Activated CD8-positive, alpha-beta T cell treated with anti-CD3 and anti-CD28 coated beads, Interleukin-2, amount 10 ng/mL, durations not matched to agents 7 days and 5 days (primary cell): ENCODE measurements around the gene IL2RA. TPM values are rescaled to one million over a fixed set of nuclear protein-coding genes. Genes with fewer than 3 reads are reported as not detected.

ENCODE experiments used
- ATAC-seq: fragments of 150-1000 bp; cut with Tn5 transposase; one replicate; pipeline ENCODE4 v1.10.0; 2021; ENCODE audit warnings: moderate library complexity
- CTCF ChIA-PET: fragments of 350-600 bp; sonication (Branson Sonifier 250); formaldehyde crosslinking; loops from one replicate; lab custom pipeline; 2021; ENCODE audit warnings: antibody characterized with exemption; lab: Charles Lee
- POLR2A ChIA-PET: fragments of 350-600 bp; sonication (Branson Sonifier 250); formaldehyde crosslinking; loops from one replicate; lab custom pipeline; 2021; ENCODE audit warnings: antibody characterized with exemption; lab: Charles Lee
- DNase-seq: peaks from one replicate; pipeline ENCODE4 v3.0.0-alpha.2; 2020
- H3K27ac Mint-ChIP-seq: one replicate; pipeline ENCODE4 v1.8.0; 2021; ENCODE audit warnings: mild to moderate bottlenecking, mixed read lengths
- H3K27me3 Mint-ChIP-seq: one replicate; pipeline ENCODE4 v1.8.0; 2021; ENCODE audit warnings: low read depth, mixed read lengths
- H3K36me3 Mint-ChIP-seq: one replicate; pipeline ENCODE4 v1.8.0; 2021; ENCODE audit warnings: low read depth, mixed read lengths
- H3K4me1 Mint-ChIP-seq: one replicate; pipeline ENCODE4 v1.8.0; 2021; ENCODE audit warnings: low read depth, mixed read lengths
- H3K4me3 Mint-ChIP-seq: one replicate; pipeline ENCODE4 v1.8.0; 2021; ENCODE audit warnings: mild to moderate bottlenecking, mixed read lengths
- H3K9me3 Mint-ChIP-seq: one replicate; pipeline ENCODE4 v1.8.0; 2022; ENCODE audit warnings: mixed read lengths; ENCODE audit not compliant: insufficient read depth
- total RNA-seq, 2 experiments: library from RNA; stranded (reverse); gene quantifications; one replicate each; pipeline ENCODE4 v1.2.3, GENCODE V29; 2021

The IL2RA gene
- total RNA-seq, 2 experiments from 2014 or later, result 174 to 177 TPM

DNA sequence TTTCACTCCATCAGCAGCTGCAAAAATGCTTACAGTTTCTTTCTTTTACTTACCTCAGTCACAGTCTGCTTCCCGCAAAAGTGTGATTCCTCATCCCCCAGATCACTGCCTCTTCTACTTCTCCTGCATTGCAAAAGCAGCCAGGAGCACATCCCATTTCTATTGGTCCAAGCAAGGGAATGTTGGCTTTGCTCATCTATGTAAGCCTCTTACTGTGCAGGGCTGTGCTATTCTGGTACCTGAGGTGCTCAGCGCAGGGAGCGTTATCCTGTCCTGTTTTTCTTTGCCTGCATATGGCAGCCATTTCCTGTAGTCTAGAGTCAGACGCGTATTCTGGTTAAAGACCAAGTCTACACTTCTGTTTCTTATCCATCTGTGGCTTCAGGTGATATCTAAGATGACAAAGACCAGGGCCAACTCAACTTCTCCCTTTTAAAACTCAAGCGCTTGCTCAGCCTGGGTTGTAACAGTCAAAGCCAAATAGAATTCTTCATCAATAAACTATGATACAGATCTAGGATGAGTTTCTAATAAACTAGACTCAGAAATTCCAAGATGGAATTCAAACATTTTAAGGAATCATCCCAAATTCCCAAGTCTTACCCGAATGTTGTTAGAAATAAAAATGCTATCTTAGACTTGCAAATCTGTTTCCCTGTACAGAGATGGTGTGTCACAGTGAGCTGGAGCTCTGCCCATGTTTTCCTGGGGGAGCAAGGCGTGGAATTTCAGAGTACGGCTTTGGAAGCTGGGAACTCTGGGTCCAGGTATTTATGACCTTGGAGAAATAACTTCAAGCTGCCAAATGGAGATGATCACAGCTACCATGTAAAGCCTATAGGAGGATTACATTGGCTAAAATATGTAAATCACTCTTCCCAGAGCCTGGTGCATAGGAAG lies 20.6 kb upstream of the IL2RA start:
- DNase-seq (no peak), ATAC-seq (no peak)
- H3K4me1 Mint-ChIP-seq, result peaks cover 69% of the 10 kb centered on the region
- CTCF ChIA-PET, result interaction anchor here (0.7 to 8.8 kb wide), 11 partner anchors 11 to 319 kb away, joined by 3 to 370 read pairs (median 10); partner anchors contain the start of gene IL2RA
- peaks cover 17% of the 10 kb centered on the region for H3K36me3 Mint-ChIP-seq
- H3K27ac Mint-ChIP-seq, result peak overlapping the region; percentile 86
- H3K27me3 Mint-ChIP-seq, result no peaks in the 10 kb centered on the region
- peak overlapping the region; percentile 64 for H3K4me3 Mint-ChIP-seq
- peaks cover 3% of the 10 kb centered on the region for H3K9me3 Mint-ChIP-seq
- POLR2A ChIA-PET, result interaction anchor here (1.4 to 6.3 kb wide), 6 partner anchors 13 to 106 kb away, joined by 5 to 158 read pairs (median 14); no protein-coding TSS in a partner anchor

DNA sequence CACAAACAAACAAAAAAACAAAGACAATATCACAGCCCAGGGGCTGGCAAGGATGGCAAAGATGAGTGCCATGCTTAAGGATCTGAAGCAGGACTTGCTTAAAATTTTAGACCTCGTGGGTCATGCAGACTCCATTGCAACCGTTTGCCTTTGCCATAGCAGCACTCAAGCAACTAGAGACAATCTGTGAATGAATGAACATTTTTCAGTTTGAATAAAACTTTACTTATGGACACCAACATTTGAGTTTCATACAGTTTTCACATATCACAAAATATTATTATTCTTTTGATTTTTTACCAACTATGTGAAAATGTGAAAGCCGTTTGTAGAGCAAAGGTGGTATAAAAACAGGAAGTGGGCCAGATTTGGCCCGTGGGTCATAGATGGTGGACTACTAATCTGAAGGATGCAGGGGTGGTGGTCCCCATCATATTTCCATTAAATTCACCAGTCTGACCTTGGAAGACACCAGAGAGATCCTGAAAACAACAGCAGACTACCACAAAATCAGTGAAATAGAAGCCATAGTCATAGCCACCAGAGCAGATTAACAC lies 18.3 kb upstream of the IL2RA start:
- POLR2A ChIA-PET, result interaction anchor here (1.9 to 2.8 kb wide), 2 partner anchors 9 to 23 kb away, joined by 12 to 15 read pairs; no protein-coding TSS in a partner anchor

DNA sequence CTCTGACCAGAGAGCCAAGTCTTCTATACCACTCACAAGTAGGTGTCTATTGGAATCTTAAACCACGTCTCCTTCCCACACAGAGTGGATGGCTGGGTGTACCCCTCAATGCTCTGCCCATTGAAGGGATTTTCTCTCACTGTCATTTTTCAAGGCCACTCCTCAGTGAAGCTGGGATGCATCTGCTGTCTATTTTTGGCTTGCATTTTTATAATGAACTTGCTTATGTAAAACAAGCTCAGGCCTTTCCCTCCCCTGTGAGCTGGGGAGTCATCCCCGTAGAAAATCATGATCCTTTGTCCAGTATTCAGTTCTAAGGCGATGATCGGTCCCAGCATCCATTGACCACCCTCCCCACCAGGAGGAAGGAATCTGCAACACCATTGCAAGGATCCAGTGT lies 16.9 kb upstream of the IL2RA start:
- ChIA-PET POLR2A (interaction anchor here (0.5 to 2.8 kb wide), 2 partner anchors 17 to 21 kb away, joined by 3 to 12 read pairs; no protein-coding TSS in a partner anchor), CTCF (interaction anchor here (1.5 kb wide), 1 partner anchor 65 kb away, joined by 5 read pairs; no protein-coding TSS in a partner anchor)
- peaks cover 50% of the 10 kb centered on the region for H3K4me1 Mint-ChIP-seq
- peaks cover 14% of the 10 kb centered on the region for H3K36me3 Mint-ChIP-seq
- H3K27me3 Mint-ChIP-seq, result no peaks in the 10 kb centered on the region
- H3K27ac Mint-ChIP-seq, result no peak overlapping the region
- ATAC-seq (no peak), DNase-seq (no peak)
- no peak overlapping the region for H3K4me3 Mint-ChIP-seq
- H3K9me3 Mint-ChIP-seq, result peaks cover 3% of the 10 kb centered on the region

More for the DNA sequence above, 18.3 kb upstream of the IL2RA start:
- no peak overlapping the region for H3K27ac Mint-ChIP-seq
- peaks cover 14% of the 10 kb centered on the region for H3K36me3 Mint-ChIP-seq
- DNase-seq (no peak), ATAC-seq (no peak)
- H3K4me1 Mint-ChIP-seq, result peaks cover 48% of the 10 kb centered on the region
- peaks cover 3% of the 10 kb centered on the region for H3K9me3 Mint-ChIP-seq
- no peaks in the 10 kb centered on the region for H3K27me3 Mint-ChIP-seq
- CTCF ChIA-PET, result interaction anchor here (0.9 to 8.8 kb wide), 4 partner anchors 9 to 66 kb away, joined by 3 to 370 read pairs (median 10); no protein-coding TSS in a partner anchor
- no peak overlapping the region for H3K4me3 Mint-ChIP-seq

DNA sequence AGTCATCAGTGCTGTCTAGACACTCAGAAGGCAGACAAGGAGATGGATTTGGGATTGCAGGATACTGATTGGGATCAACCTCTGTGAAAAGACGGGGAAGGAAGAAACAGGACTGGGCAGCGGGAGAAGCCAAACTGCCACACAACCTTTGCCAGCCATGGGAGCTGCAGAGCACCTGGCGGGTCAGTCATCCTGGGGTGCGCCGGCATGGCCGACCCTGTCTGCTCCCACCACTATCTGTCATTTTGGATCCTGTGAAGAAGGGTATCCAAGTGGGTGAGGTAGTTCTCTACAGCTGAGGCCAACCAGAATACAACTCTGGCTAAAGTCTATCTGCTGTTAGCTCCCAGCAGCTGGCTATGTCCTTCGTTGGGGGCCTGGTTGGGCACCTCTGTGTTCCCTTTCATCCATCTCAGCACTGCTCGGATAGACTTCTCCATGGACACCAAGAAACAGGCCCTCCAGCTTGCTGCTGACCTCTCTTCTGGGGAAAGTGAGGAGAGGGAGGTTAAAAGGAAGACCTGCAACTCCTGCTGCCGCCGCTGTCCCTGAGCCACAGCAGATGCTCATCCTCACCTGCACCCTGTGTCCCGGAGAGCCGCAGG lies 15.0 kb upstream of the IL2RA start:
- Mint-ChIP-seq H3K4me3 (no peak overlapping the region), H3K4me1 (peaks cover 47% of the 10 kb centered on the region), H3K36me3 (peaks cover 10% of the 10 kb centered on the region), H3K27ac (no peak overlapping the region), H3K9me3 (peaks cover 1% of the 10 kb centered on the region), H3K27me3 (no peaks in the 10 kb centered on the region)
- no peak for DNase-seq
- POLR2A ChIA-PET, result no interaction called here
- no peak for ATAC-seq
- CTCF ChIA-PET, result interaction anchor here (13.1 kb wide), 1 partner anchor 7 kb away, joined by 370 read pairs; no protein-coding TSS in a partner anchor

DNA sequence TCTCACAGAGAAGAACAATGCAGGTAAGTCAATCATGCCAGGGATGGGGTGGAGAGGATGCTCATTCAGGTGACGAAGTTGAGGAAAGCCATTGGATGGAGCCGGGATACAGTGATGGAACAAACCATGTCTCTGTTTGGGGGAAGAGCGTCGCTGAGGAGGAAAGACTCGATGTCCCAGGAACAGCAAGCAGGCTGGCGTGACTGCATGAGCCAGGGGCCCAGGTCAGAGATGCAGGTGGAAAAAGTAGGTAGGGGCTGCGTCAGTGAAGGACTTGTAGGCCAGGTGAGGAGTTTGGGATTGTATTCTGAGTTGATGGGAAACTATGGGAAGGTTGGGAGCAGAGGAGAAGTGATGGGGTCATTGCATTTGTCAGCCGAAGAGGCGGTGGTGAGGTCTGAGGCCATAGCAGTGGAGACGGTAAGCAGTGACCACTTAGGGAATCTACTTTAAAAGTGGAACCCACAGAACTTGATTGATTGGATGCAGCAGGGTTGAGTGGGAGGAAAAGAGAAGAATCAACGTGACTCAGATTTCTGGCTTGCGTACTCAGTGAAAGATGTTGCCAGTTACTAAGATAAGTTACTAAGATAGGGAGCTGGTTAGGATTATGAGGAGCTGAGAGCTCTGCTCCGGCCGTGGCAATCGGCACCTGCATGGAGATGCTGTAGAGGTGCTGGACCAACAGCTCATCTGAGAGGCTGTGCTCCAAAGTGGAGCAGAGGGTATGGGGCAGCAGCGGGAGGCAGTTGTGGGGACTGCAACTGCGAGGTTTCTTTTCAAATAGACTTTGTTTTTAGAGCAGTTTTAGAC lies 12.5 kb upstream of the IL2RA start:
- Mint-ChIP-seq H3K4me1 (peaks cover 56% of the 10 kb centered on the region), H3K27ac (peak overlapping the region; percentile 14), H3K27me3 (no peaks in the 10 kb centered on the region), H3K9me3 (no peaks in the 10 kb centered on the region), H3K36me3 (peaks cover 4% of the 10 kb centered on the region), H3K4me3 (no peak overlapping the region)
- DNase-seq, result no peak
- ChIA-PET CTCF (interaction anchor here (5.2 to 13.1 kb wide), 2 partner anchors 9 to 23 kb away, joined by 36 to 370 read pairs; no protein-coding TSS in a partner anchor), POLR2A (interaction anchor here (1.4 to 9.3 kb wide), 6 partner anchors 11 to 23 kb away, joined by 3 to 158 read pairs (median 20); no protein-coding TSS in a partner anchor)
- ATAC-seq, result no peak

DNA sequence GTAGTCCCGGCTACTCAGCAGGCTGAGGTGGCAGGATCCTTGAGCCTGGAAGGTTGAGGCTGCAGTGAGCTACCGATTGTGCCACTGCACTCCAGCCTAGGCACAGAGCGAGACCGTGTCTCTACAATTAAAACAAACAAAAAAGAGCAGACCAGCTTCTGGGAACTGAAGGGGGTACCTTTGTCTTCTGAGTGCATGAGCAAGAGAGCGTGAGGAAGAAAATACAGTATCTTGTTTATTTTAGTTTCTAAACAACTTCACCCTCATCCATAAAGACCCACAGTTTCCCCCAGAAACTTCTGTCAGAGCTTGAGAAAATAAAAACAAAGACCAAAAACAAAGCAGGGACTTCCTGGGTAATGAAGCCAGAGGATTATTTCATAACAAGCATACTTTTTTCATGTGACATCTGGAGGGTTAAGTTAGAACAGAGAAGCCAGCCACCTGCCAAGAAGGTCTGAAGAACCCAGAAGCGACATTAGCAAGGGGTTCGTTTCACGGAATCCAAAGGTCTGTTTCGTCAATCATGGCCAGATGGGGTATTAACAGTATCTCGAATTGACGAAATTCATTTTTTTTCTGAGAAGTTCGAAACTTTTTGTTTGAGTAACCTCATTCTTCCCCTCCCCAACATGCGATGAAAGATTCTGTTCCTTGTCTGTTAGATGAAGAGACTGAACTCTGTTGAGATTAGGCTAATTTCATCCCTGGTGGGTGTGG lies 10.2 kb upstream of the IL2RA start:
- peaks cover 75% of the 10 kb centered on the region for H3K4me1 Mint-ChIP-seq
- ChIA-PET POLR2A (interaction anchor here (0.8 to 9.3 kb wide), 10 partner anchors 9 to 96 kb away, joined by 3 to 158 read pairs (median 8); partner anchors contain the start of gene IL15RA), CTCF (interaction anchor here (1.0 to 13.1 kb wide), 9 partner anchors 9 to 59 kb away, joined by 4 to 370 read pairs (median 10); no protein-coding TSS in a partner anchor)
- H3K27me3 Mint-ChIP-seq, result no peaks in the 10 kb centered on the region
- no peaks in the 10 kb centered on the region for H3K9me3 Mint-ChIP-seq
- peak overlapping the region; percentile 95 for H3K27ac Mint-ChIP-seq
- peak overlapping the region; percentile 67 for H3K4me3 Mint-ChIP-seq
- DNase-seq (peak; percentile 55), ATAC-seq (no peak)
- peaks cover 4% of the 10 kb centered on the region for H3K36me3 Mint-ChIP-seq

DNA sequence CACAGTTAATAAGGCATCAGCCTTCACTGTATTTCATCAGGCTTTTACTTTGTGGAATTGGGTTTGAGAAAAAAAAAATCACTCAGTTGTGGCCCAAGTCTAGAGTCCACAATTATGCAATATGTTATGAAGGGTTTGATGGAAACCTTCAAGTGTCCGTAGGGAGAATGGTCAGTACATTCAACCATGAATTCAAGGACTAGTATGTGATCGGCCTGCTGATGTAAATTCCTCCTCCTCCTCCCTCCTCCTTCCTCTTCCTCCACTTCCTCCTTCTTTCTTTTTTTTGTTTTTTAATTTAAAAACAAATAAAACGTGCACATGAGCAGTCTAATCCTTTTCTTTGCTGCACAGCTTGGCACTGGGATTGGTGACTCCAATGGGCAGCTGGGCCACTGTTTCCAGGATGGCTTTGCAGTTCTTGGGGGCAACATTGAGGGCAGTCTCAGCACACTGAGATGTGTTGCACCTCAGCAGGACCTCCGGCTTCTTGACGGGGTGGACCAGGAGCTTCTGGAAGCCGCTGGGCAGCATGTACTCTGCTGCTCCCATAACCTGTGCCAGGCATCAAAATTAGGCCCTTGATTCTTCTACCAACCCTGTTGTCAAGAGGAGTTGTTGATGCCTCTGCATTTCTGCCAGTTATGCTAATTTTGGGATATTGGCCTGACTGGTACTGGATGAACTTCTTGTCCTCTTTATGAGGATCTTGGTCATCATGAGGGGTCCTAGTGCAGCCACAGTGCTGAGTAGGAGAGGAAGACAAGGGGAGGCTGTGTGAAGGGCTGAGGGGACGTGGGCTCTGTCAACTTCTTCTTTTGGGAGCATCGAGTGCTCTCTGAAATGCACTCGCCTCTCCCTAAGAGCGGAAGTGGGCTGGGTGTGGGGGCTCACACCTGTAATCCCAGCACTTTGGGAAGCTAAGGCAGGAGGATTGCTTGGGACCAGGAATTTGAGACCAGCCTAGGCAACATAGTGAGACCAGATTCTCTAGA lies 9.3 kb upstream of the IL2RA start:
- peak overlapping the region; percentile 95 for H3K27ac Mint-ChIP-seq
- H3K36me3 Mint-ChIP-seq, result peaks cover 4% of the 10 kb centered on the region
- ChIA-PET POLR2A (interaction anchor here (0.8 to 9.3 kb wide), 8 partner anchors 8 to 95 kb away, joined by 4 to 158 read pairs (median 12); partner anchors contain the start of gene IL15RA), CTCF (interaction anchor here (1.0 to 13.1 kb wide), 8 partner anchors 8 to 58 kb away, joined by 3 to 370 read pairs (median 14); no protein-coding TSS in a partner anchor)
- no peaks in the 10 kb centered on the region for H3K27me3 Mint-ChIP-seq
- ATAC-seq, result no peak
- H3K4me3 Mint-ChIP-seq, result peak overlapping the region; percentile 67
- no peak for DNase-seq
- H3K9me3 Mint-ChIP-seq, result no peaks in the 10 kb centered on the region
- H3K4me1 Mint-ChIP-seq, result peaks cover 84% of the 10 kb centered on the region

DNA sequence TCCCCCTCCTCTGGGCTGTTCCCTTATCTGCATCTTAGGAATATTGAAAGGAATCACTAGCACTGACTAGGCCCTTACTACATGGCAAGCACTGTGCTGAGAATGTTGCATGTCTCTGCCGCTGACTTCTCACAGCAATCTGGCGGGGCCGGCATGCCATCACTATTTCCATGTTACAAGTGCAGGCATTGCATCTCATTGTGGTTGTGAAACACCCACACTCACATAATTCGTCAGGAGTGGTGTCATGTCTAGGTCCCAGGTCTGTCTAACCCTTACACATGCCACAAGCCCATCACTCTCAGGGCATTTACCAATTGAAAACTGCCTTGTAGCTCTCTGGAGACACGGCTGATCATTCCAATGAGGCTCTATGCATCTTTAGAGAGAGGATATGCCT lies 8.5 kb upstream of the IL2RA start:
- Mint-ChIP-seq H3K4me3 (peak overlapping the region; percentile 15), H3K4me1 (peaks cover 93% of the 10 kb centered on the region), H3K9me3 (no peaks in the 10 kb centered on the region), H3K27ac (peak overlapping the region; percentile 95), H3K36me3 (peaks cover 4% of the 10 kb centered on the region), H3K27me3 (no peaks in the 10 kb centered on the region)
- ATAC-seq (peak; percentile 7), DNase-seq (no peak)
- ChIA-PET CTCF (interaction anchor here (1.0 to 13.1 kb wide), 8 partner anchors 13 to 99 kb away, joined by 3 to 370 read pairs (median 12); no protein-coding TSS in a partner anchor), POLR2A (interaction anchor here (0.8 to 9.3 kb wide), 7 partner anchors 10 to 56 kb away, joined by 3 to 158 read pairs (median 15); no protein-coding TSS in a partner anchor)
